Peyer's patch (tissue), 4 donors: ENCODE measurements around the gene CCDC88C. TPM values are rescaled to one million over a fixed set of nuclear protein-coding genes. Genes with fewer than 3 reads are reported as not detected.

Experiments used
- DNase-seq, 3 donors: peaks; one replicate each; pipeline ENCODE4 v3.0.0-alpha.2; 2017 to 2019
- H3K27ac ChIP-seq, 4 donors: fragments of 200-600 bp; sonication (generic); one replicate each; pipeline ENCODE4 v1.5.1; 2016 to 2019
- H3K27me3 ChIP-seq, 2 donors: fragments of 200-600 bp; sonication (generic); one replicate each; pipeline ENCODE4 v1.5.1; 2019
- H3K36me3 ChIP-seq, 3 donors: fragments of 200-600 bp; sonication (generic); one replicate each; pipeline ENCODE4 v1.5.1; 2016 to 2019
- H3K4me1 ChIP-seq, 4 donors: fragments of 200-600 bp; sonication (generic); one replicate each; pipeline ENCODE4 v1.5.1; 2016 to 2019
- H3K4me3 ChIP-seq, 4 donors: fragments of 200-600 bp; sonication (generic); 1 replicate in 3 of 4; 2 replicates in 1 of 4; pipeline ENCODE4 v1.5.1; 2016 to 2019; ENCODE audit warnings: mild to moderate bottlenecking in 1 of 4
- H3K9me3 ChIP-seq, 4 donors: fragments of 200-600 bp; sonication (generic); one replicate each; pipeline ENCODE4 v1.5.1; 2016 to 2019; ENCODE audit warnings: mild to moderate bottlenecking in 1 of 4
- POLR2A ChIP-seq, 2 donors: fragments of 450-650 bp; IDR thresholded peaks; one replicate each; pipeline ENCODE4 v1.5.1; 2017; ENCODE audit warnings: antibody characterized with exemption in 2 of 2, mild to moderate bottlenecking in 2 of 2, moderate library complexity in 2 of 2
- total RNA-seq, 4 donors: library from RNA; depleted of rRNA; stranded (reverse); fragments of >200 nt; gene quantifications; one replicate each; pipeline ENCODE4 v1.1.0, GENCODE V29; 2016
- TF ChIP-seq, protein P1 (sequence below), 6 experiments: fragments of 450-650 bp in 4 of 6; fragments of 200-600 bp in 2 of 6; sonication (generic) in 1 of 6; IDR thresholded peaks; one replicate each; pipeline ENCODE4 v1.5.1; 2017 to 2019; ENCODE audit warnings: antibody characterized with exemption in 6 of 6, mild to moderate bottlenecking in 3 of 6, moderate library complexity in 1 of 6

Gene CCDC88C
- total RNA-seq, 4 donors from 2014 or later: 18.9 to 189 (median 77.2) TPM

GRCh38 chr14:91303924-91304229, 113.7 kb downstream of the CCDC88C start:
- DNase-seq: no peak
- Histone ChIP-seq H3K4me3 (no peak overlapping the region), H3K4me1 (no peaks in the 10 kb centered on the region), H3K9me3 (no peaks in the 10 kb centered on the region), H3K36me3 (peaks cover 0 to 85% (median 0%) of the 10 kb centered on the region in 3 donors), H3K27ac (no peak overlapping the region), H3K27me3 (no peaks in the 10 kb centered on the region)
- TF ChIP-seq, protein P1, sequence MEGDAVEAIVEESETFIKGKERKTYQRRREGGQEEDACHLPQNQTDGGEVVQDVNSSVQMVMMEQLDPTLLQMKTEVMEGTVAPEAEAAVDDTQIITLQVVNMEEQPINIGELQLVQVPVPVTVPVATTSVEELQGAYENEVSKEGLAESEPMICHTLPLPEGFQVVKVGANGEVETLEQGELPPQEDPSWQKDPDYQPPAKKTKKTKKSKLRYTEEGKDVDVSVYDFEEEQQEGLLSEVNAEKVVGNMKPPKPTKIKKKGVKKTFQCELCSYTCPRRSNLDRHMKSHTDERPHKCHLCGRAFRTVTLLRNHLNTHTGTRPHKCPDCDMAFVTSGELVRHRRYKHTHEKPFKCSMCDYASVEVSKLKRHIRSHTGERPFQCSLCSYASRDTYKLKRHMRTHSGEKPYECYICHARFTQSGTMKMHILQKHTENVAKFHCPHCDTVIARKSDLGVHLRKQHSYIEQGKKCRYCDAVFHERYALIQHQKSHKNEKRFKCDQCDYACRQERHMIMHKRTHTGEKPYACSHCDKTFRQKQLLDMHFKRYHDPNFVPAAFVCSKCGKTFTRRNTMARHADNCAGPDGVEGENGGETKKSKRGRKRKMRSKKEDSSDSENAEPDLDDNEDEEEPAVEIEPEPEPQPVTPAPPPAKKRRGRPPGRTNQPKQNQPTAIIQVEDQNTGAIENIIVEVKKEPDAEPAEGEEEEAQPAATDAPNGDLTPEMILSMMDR (IDR thresholded peaks at IDR 0.05): no peak
- no peak for TF ChIP-seq POLR2A (IDR thresholded peaks at IDR 0.05)

DNA sequence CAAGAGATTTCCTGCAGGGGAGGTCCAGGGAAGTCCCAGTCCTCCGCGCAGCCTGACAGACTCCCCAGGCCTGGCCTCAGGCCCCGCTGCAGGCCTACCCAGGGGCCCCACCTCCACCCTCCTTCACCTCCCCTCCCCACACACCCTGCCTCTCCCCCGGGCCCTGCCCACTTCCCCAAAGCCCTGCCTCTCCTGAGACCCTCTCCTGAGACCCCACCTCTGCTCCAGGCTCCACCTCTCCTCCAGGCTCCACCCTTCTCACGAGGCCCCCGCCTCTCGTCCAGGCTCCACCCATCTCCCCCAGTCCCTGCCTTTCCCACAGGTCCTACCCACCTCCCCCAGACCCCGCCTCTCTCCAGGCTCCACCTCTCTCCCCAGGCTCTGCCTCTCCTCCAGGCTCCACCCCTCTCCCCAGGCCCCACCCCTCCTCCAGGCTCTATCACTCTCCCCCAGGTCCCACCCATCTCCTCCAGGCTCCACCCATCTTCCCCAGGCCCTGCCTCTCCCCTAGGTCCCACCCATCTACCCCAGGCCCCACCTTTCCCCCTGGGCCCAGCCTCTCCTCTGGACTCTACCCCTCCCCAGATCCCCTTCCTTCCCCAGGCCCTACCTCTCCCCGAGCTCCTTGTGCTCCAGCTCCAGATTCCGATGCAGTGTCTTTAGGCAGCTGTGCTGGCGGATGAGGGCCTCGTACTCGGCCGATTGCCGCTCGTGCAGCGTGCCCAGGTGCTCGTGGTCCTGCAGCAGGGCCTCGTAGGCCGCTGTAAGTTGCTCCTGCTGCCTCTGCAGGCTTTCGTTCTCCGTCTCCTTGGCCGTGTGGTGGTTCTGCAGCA, 114.3 kb downstream of the CCDC88C start:
- peak in 1 of 3 donors; percentile 23 for DNase-seq
- no peak for TF ChIP-seq POLR2A (IDR thresholded peaks at IDR 0.05)
- TF ChIP-seq, protein P1 (IDR thresholded peaks at IDR 0.05): no peak
- Histone ChIP-seq H3K36me3 (peaks cover 0 to 84% (median 0%) of the 10 kb centered on the region in 3 donors), H3K9me3 (no peaks in the 10 kb centered on the region), H3K27me3 (no peaks in the 10 kb centered on the region), H3K4me3 (no peak overlapping the region), H3K4me1 (no peaks in the 10 kb centered on the region), H3K27ac (no peak overlapping the region)

- Histone ChIP-seq H3K36me3 (peaks cover 0 to 79% (median 0%) of the 10 kb centered on the region in 3 donors), H3K9me3 (no peaks in the 10 kb centered on the region), H3K27me3 (no peaks in the 10 kb centered on the region), H3K4me3 (no peak overlapping the region), H3K27ac (no peak overlapping the region), H3K4me1 (no peaks in the 10 kb centered on the region)
- no peak for DNase-seq
- no peak for TF ChIP-seq POLR2A (IDR thresholded peaks at IDR 0.05)
- TF ChIP-seq, protein P1 (IDR thresholded peaks at IDR 0.05): no peak
These were observed 115.2 kb downstream of the CCDC88C start for GRCh38 chr14:91302391-91302790.

- no peak for DNase-seq
- Histone ChIP-seq H3K36me3 (peaks cover 0 to 79% (median 0%) of the 10 kb centered on the region in 3 donors), H3K27ac (no peak overlapping the region), H3K9me3 (no peaks in the 10 kb centered on the region), H3K27me3 (no peaks in the 10 kb centered on the region), H3K4me3 (no peak overlapping the region), H3K4me1 (no peaks in the 10 kb centered on the region)
- TF ChIP-seq POLR2A (IDR thresholded peaks at IDR 0.05): no peak
- TF ChIP-seq, protein P1 (IDR thresholded peaks at IDR 0.05): no peak
These were observed 116.7 kb downstream of the CCDC88C start for GRCh38 chr14:91300957-91301356.

- DNase-seq: no peak
- Histone ChIP-seq H3K36me3 (peaks cover 0 to 79% (median 0%) of the 10 kb centered on the region in 3 donors), H3K4me3 (no peak overlapping the region), H3K9me3 (no peaks in the 10 kb centered on the region), H3K27ac (no peak overlapping the region), H3K4me1 (no peaks in the 10 kb centered on the region), H3K27me3 (no peaks in the 10 kb centered on the region)
- TF ChIP-seq, protein P1 (IDR thresholded peaks at IDR 0.05): no peak
- TF ChIP-seq POLR2A (IDR thresholded peaks at IDR 0.05): no peak
These were observed 117.2 kb downstream of the CCDC88C start for GRCh38 chr14:91300283-91300895.
